HepG2 (cell line): Measurements from ENCODE around the gene DAZAP1. TPM values are rescaled to one million over a fixed set of nuclear protein-coding genes. Genes with fewer than 3 reads are reported as not detected.

Experiments
- BHLHE40 ChIP-seq: IDR thresholded peaks from 2 replicates; pipeline ENCODE4 v1.6.1; 2011; ENCODE audit warnings: low read length, improper control_type of control experiment
- CAMTA2 ChIP-seq: sonication (generic); formaldehyde crosslinking; IDR thresholded peaks from 2 replicates; pipeline ENCODE4 v1.4.0; 2020; ENCODE audit warnings: mild to moderate bottlenecking, missing genetic modification reagents, borderline replicate concordance
- CBX2 ChIP-seq, 2 experiments: fragments of 200-600 bp in 1 of 2; sonication (generic); formaldehyde crosslinking in 1 of 2; IDR thresholded peaks; 2 replicates each; pipeline versions ENCODE4 v1.7.0 to v1.8.1; 2018 to 2022; ENCODE audit warnings: low read depth in 2 of 2, low read length in 1 of 2, mild to moderate bottlenecking in 1 of 2, missing genetic modification reagents in 1 of 2
- FIP1L1 ChIP-seq: fragments of 200-400 bp; formaldehyde crosslinking; IDR thresholded peaks from 2 replicates; pipeline ENCODE4 v1.6.1; 2018; ENCODE audit warnings: low read depth, mild to moderate bottlenecking, low read length, moderate library complexity, borderline replicate concordance; ENCODE audit not compliant: insufficient read depth
- GLMP ChIP-seq: sonication (generic); formaldehyde crosslinking; IDR thresholded peaks from 2 replicates; pipeline ENCODE4 v1.9.0; 2021; ENCODE audit warnings: missing genetic modification reagents, mild to moderate bottlenecking, borderline replicate concordance
- IKZF1 ChIP-seq: fragments of 450-650 bp; IDR thresholded peaks from 2 replicates; pipeline ENCODE4 v1.7.1; 2016
- KLF12 ChIP-seq: sonication (generic); formaldehyde crosslinking; IDR thresholded peaks from 2 replicates; pipeline ENCODE4 v1.4.0; 2020; ENCODE audit warnings: missing genetic modification reagents, borderline replicate concordance
- KLF6 ChIP-seq: IDR thresholded peaks from 2 replicates; pipeline ENCODE4 v1.8.0; 2016; ENCODE audit warnings: missing biosample characterization, missing genetic modification reagents
- PBX3 ChIP-seq: sonication (generic); formaldehyde crosslinking; IDR thresholded peaks from 2 replicates; pipeline ENCODE4 v1.8.1; 2023; ENCODE audit warnings: missing genetic modification reagents, inconsistent platforms, borderline replicate concordance
- RARA ChIP-seq: IDR thresholded peaks from 2 replicates; pipeline ENCODE4 v1.6.1; 2016; ENCODE audit warnings: missing genetic modification reagents, missing compliant biosample characterization
- RXRA ChIP-seq: sonication (generic); formaldehyde crosslinking; IDR thresholded peaks from 2 replicates; pipeline ENCODE4 v1.5.1; 2020; ENCODE audit warnings: missing genetic modification reagents
- SYNCRIP ChIP-seq: fragments of 200-400 bp; formaldehyde crosslinking; IDR thresholded peaks from 2 replicates; pipeline ENCODE4 v1.6.1; 2018; ENCODE audit warnings: mild to moderate bottlenecking, low read depth, low read length; ENCODE audit not compliant: insufficient read depth
- TBX2 ChIP-seq: sonication (generic); formaldehyde crosslinking; IDR thresholded peaks from 2 replicates; pipeline ENCODE4 v1.5.0; 2020; ENCODE audit warnings: missing genetic modification reagents, mild to moderate bottlenecking, borderline replicate concordance
- TCF12 ChIP-seq, 2 experiments: fragments of 450-650 bp in 1 of 2; sonication (generic) in 1 of 2; formaldehyde crosslinking in 1 of 2; IDR thresholded peaks; 2 replicates each; pipeline versions ENCODE4 v1.6.1 to v1.8.0; 2017 to 2022; ENCODE audit warnings: antibody characterized with exemption in 1 of 2, mild to moderate bottlenecking in 1 of 2, missing genetic modification reagents in 1 of 2, moderate library complexity in 1 of 2
- TEAD2 ChIP-seq: sonication (generic); formaldehyde crosslinking; IDR thresholded peaks from 2 replicates; pipeline ENCODE4 v1.9.0; 2021; ENCODE audit warnings: missing genetic modification reagents
- TGIF2 ChIP-seq: IDR thresholded peaks from 2 replicates; pipeline ENCODE4 v1.6.1; 2016; ENCODE audit warnings: control low read depth, missing compliant biosample characterization
- ZBTB20 ChIP-seq: sonication (generic); formaldehyde crosslinking; IDR thresholded peaks from 2 replicates; pipeline ENCODE4 v1.8.1; 2023; ENCODE audit warnings: missing genetic modification reagents, low read depth, mild to moderate bottlenecking, borderline replicate concordance
- ZFP36L1 ChIP-seq: sonication (generic); formaldehyde crosslinking; IDR thresholded peaks from 2 replicates; pipeline ENCODE4 v1.8.0; 2022; ENCODE audit warnings: mild to moderate bottlenecking, missing genetic modification reagents, moderate library complexity
- ZNF18 ChIP-seq: sonication (generic); formaldehyde crosslinking; IDR thresholded peaks from 2 replicates; pipeline ENCODE4 v1.8.0; 2022; ENCODE audit warnings: mild to moderate bottlenecking, missing genetic modification reagents; ENCODE audit not compliant: insufficient replicate concordance
- ZNF44 ChIP-seq: sonication (generic); formaldehyde crosslinking; IDR thresholded peaks from 2 replicates; pipeline ENCODE4 v1.5.1; 2020; ENCODE audit warnings: mild to moderate bottlenecking, missing genetic modification reagents
- ZNF589 ChIP-seq: sonication (generic); formaldehyde crosslinking; conservative IDR thresholded peaks from 2 replicates; pipeline ENCODE4 v1.8.0; 2022; ENCODE audit warnings: mild to moderate bottlenecking, moderate library complexity, missing genetic modification reagents
- ZNF75D ChIP-seq: sonication (generic); formaldehyde crosslinking; IDR thresholded peaks from 2 replicates; pipeline ENCODE4 v1.8.1; 2023; ENCODE audit warnings: missing genetic modification reagents, mild to moderate bottlenecking, borderline replicate concordance
- ZNF790 ChIP-seq: sonication (generic); formaldehyde crosslinking; IDR thresholded peaks from 2 replicates; pipeline ENCODE4 v1.8.0; 2022; ENCODE audit warnings: missing genetic modification reagents, mild to moderate bottlenecking, borderline replicate concordance
- polyA plus RNA-seq, 8 experiments: library from polyadenylated mRNA; depleted of rRNA in 3 of 8; stranded (reverse) in 7 of 8; unstranded in 1 of 8; fragments of >200 nt; fragmentation: Illumina TruSeq in 4 of 8; extraction: Trizol in 4 of 8; gene quantifications; 2 replicates each; pipeline versions ENCODE4 v1.2.1 to v1.2.3, GENCODE V29; 2011 to 2016; ENCODE audit warnings: low read depth in 4 of 8, missing spikeins in 1 of 8, mixed read lengths in 1 of 8; ENCODE audit not compliant: insufficient read depth in 1 of 8
- total RNA-seq, 5 experiments: library from RNA; depleted of rRNA; stranded (reverse); fragments of >200 nt; fragmentation: Illumina TruSeq; extraction: Trizol; gene quantifications; 2 replicates each; pipeline ENCODE4 v1.2.3, GENCODE V29; 2016; ENCODE audit warnings: low read depth in 1 of 5
- TF ChIP-seq, protein P1 (sequence below): sonication (generic); formaldehyde crosslinking; conservative IDR thresholded peaks from 2 replicates; pipeline ENCODE4 v1.4.0; 2020; ENCODE audit warnings: missing genetic modification reagents

Gene DAZAP1
- total and polyA plus RNA-seq, 2 of the 13 experiments (the other 11 are each of a cell fraction or from before 2014, with no cell fraction given) = 63.3 to 79.2 TPM

DNA sequence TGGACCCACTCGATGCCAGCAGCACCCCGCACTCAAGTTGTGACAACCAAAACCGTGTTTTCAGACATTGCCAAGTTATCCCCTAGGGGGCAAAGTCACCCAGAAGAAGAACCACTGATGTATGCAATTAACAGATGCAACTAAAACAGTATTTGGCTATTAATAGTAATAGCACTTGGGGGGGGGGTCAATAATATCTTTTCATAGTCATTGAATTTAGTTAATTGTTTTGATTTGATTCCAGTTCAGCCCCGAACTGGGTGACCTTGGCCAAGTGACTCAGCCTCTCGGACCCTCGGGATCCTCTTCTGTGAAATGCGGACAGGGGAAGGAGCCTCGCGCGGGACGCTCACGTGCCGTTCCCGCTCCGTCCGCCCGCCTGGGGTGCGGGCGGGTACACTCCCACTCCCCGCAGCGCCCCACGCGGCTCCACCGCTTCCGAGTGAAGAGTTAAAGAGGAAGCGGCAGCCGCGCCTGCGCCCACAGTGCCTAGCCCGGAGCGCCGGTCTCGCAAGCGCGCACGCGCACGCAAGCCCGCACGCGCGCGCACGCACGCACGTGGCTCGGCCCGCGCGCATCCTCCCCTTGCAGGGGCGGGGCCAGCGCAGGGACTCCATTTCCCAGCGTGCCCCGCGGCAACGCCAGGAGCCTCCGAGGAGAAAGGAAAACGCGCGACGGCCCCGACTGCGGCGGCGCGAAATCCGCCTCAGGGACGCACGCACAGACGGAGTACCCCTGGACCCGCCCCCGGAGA is 435 bp upstream of the DAZAP1 start (continued):
- TF ChIP-seq ZNF75D (CRISPR knock-in tag) = no peak
- TF ChIP-seq GLMP (CRISPR knock-in tag) = no peak
- TF ChIP-seq ZNF44 = no peak
- TF ChIP-seq SYNCRIP = no peak
- no peak for TF ChIP-seq CBX2 (IDR thresholded peaks at IDR 0.05; ENCODE audit: low read depth, low read length)
- TF ChIP-seq CBX2 (CRISPR knock-in tag; IDR thresholded peaks at IDR 0.05; ENCODE audit: low read depth) = no peak
- no peak for TF ChIP-seq KLF6
- TF ChIP-seq BHLHE40 = peak; percentile 88
- TF ChIP-seq PBX3 (CRISPR knock-in tag) = 0 out of 2 replicates have a peak, but pooled peaks have one; percentile 54
- TF ChIP-seq ZFP36L1 (CRISPR knock-in tag) = no peak
- no peak for TF ChIP-seq FIP1L1
- TF ChIP-seq ZNF18 = no peak
- no peak for TF ChIP-seq RARA (CRISPR knock-in tag)
- no peak for TF ChIP-seq IKZF1
- no peak for TF ChIP-seq CAMTA2 (CRISPR knock-in tag)
- no peak for TF ChIP-seq RXRA
- TF ChIP-seq ZNF790 (CRISPR knock-in tag) = no peak
- TF ChIP-seq TBX2 (CRISPR knock-in tag) = peak; percentile 27; the same call in 1 of the 2 replicates
- TF ChIP-seq KLF12 = peak; percentile 70; the same call in 1 of the 2 replicates
- no peak for TF ChIP-seq TEAD2
- TF ChIP-seq TGIF2 (CRISPR knock-in tag) = 0 out of 2 replicates have a peak, but pooled peaks have one; percentile 26
- TF ChIP-seq, protein P1, sequence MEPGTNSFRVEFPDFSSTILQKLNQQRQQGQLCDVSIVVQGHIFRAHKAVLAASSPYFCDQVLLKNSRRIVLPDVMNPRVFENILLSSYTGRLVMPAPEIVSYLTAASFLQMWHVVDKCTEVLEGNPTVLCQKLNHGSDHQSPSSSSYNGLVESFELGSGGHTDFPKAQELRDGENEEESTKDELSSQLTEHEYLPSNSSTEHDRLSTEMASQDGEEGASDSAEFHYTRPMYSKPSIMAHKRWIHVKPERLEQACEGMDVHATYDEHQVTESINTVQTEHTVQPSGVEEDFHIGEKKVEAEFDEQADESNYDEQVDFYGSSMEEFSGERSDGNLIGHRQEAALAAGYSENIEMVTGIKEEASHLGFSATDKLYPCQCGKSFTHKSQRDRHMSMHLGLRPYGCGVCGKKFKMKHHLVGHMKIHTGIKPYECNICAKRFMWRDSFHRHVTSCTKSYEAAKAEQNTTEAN (CRISPR knock-in tag) = no peak
- no peak for TF ChIP-seq TCF12 (IDR thresholded peaks at IDR 0.05)
- TF ChIP-seq TCF12 (CRISPR knock-in tag; IDR thresholded peaks at IDR 0.05) = no peak
- no peak for TF ChIP-seq ZNF589 (CRISPR knock-in tag)
- no peak for TF ChIP-seq ZBTB20 (CRISPR knock-in tag)
